Loucy (cell line): ENCODE results near the gene EML2.
A peak's percentile ranks its signal among the peaks of the same experiment; 100 is the strongest.

ENCODE experiments used
- H2AFZ ChIP-seq: fragments of 200-600 bp; sonication (generic); 2 replicates; pipeline ENCODE4 v1.6.0; 2016; ENCODE audit warnings: antibody characterized with exemption, mild to moderate bottlenecking, low read length, moderate library complexity
- H3F3A ChIP-seq: fragments of 200-600 bp; 2 replicates; pipeline ENCODE4 v1.6.0; 2016; ENCODE audit warnings: antibody characterized with exemption, low read depth, mild to moderate bottlenecking
- H3K27me3 ChIP-seq: fragments of 200-600 bp; sonication (generic); 2 replicates; pipeline ENCODE4 v1.6.1; 2014; ENCODE audit warnings: low read length, mild to moderate bottlenecking; ENCODE audit not compliant: insufficient read depth, poor library complexity, severe bottlenecking
- H3K36me3 ChIP-seq: fragments of 200-600 bp; sonication (generic); 2 replicates; pipeline ENCODE4 v1.6.1; 2016; ENCODE audit warnings: low read length; ENCODE audit not compliant: insufficient read depth
- H3K4me1 ChIP-seq: fragments of 200-600 bp; sonication (generic); 2 replicates; pipeline ENCODE4 v1.5.1; 2014; ENCODE audit warnings: low read length, mild to moderate bottlenecking; ENCODE audit not compliant: insufficient read depth, poor library complexity, severe bottlenecking
- H3K4me2 ChIP-seq: fragments of 200-600 bp; sonication (generic); 2 replicates; pipeline ENCODE4 v1.6.0; 2014; ENCODE audit warnings: antibody characterized with exemption, low read length, low read depth, mild to moderate bottlenecking; ENCODE audit not compliant: poor library complexity, severe bottlenecking
- H3K4me3 ChIP-seq: fragments of 200-600 bp; sonication (generic); 2 replicates; pipeline ENCODE4 v1.5.1; 2014; ENCODE audit warnings: low read length, mild to moderate bottlenecking, mixed read lengths; ENCODE audit not compliant: poor library complexity, severe bottlenecking
- H3K79me2 ChIP-seq: fragments of 200-600 bp; sonication (generic); 2 replicates; pipeline ENCODE4 v1.6.1; 2014; ENCODE audit warnings: low read length; ENCODE audit not compliant: insufficient read depth
- H3K9ac ChIP-seq: fragments of 200-600 bp; sonication (generic); 2 replicates; pipeline ENCODE4 v1.6.0; 2014; ENCODE audit warnings: mild to moderate bottlenecking, low read depth, low read length, moderate library complexity; ENCODE audit not compliant: poor library complexity, severe bottlenecking
- H3K9me2 ChIP-seq: fragments of 200-600 bp; sonication (generic); replicated peaks from 2 replicates; pipeline ENCODE4 v1.6.1; 2016; ENCODE audit warnings: low read depth, low read length, mixed read lengths
- H3K9me3 ChIP-seq: fragments of 200-600 bp; sonication (generic); 2 replicates; pipeline ENCODE4 v1.6.1; 2014; ENCODE audit warnings: mild to moderate bottlenecking, antibody characterized with exemption, low read length, low read depth; ENCODE audit not compliant: insufficient read depth
- H4K20me1 ChIP-seq: fragments of 200-600 bp; sonication (generic); 2 replicates; pipeline ENCODE4 v1.6.0; 2014; ENCODE audit warnings: antibody characterized with exemption, low read length, mild to moderate bottlenecking; ENCODE audit not compliant: insufficient read depth, poor library complexity, severe bottlenecking
- CTCF ChIP-seq: fragments of 200-600 bp; sonication (generic); conservative IDR thresholded peaks from 2 replicates; pipeline ENCODE4 v1.5.1; 2014; ENCODE audit warnings: mild to moderate bottlenecking, antibody characterized with exemption, low read length
- EZH2phosphoT487 ChIP-seq: fragments of 200-600 bp; IDR thresholded peaks from 2 replicates; pipeline ENCODE4 v1.6.1; 2018; ENCODE audit warnings: antibody characterized with exemption, mild to moderate bottlenecking, moderate library complexity, borderline replicate concordance

The EML2 gene

DNA sequence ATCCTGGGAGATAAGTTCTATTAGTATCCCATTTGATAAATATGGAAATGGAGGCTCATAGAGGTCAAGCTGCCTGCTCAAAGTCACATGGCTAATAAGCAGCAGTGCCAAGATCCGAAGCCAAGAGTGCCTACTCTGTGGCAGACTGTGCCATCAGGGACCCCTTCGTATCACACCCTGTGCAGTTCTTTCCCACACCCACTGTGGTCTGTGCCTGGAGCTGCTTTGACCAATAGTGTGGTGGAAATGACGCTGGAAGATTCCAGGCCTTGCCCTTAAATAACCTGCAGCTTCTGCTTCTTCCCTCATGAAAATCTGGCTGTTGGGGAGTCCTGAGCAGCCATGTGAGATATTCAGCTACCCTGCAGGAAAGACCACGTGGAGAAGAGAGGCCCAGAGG lies 64.7 kb downstream of the EML2 start:
- Histone ChIP-seq H2AFZ (no peak overlapping the region), H3K9me2 (no peaks in the 10 kb centered on the region), H3K36me3 (no peaks in the 10 kb centered on the region), H3K4me3 (no peak overlapping the region), H3K9me3 (no peaks in the 10 kb centered on the region), H3K4me1 (no peaks in the 10 kb centered on the region), H3K4me2 (no peak overlapping the region), H3F3A (no peaks in the 10 kb centered on the region), H3K27me3 (no peaks in the 10 kb centered on the region), H4K20me1 (peaks cover 4% of the 10 kb centered on the region), H3K79me2 (peaks cover 25% of the 10 kb centered on the region; the same call in 1 of the 2 replicates), H3K9ac (no peak overlapping the region)
- TF ChIP-seq EZH2phosphoT487 (no peak), CTCF (no peak)

- no peak overlapping the region for H3K4me3 ChIP-seq
- no peak overlapping the region for H3K9ac ChIP-seq
- H3F3A ChIP-seq, result no peaks in the 10 kb centered on the region
- H3K4me1 ChIP-seq, result no peaks in the 10 kb centered on the region
- no peak for TF ChIP-seq EZH2phosphoT487
- TF ChIP-seq CTCF, result no peak
- H2AFZ ChIP-seq, result no peak overlapping the region
- no peaks in the 10 kb centered on the region for H3K9me3 ChIP-seq
- peaks cover 26% of the 10 kb centered on the region; the same call in 1 of the 2 replicates for H3K79me2 ChIP-seq
- H3K36me3 ChIP-seq, result no peaks in the 10 kb centered on the region
- H4K20me1 ChIP-seq, result peaks cover 8% of the 10 kb centered on the region
- no peak overlapping the region for H3K4me2 ChIP-seq
- no peaks in the 10 kb centered on the region for H3K9me2 ChIP-seq
- H3K27me3 ChIP-seq, result no peaks in the 10 kb centered on the region
Observed at GRCh38 chr19:45571457-45572220, 67.6 kb downstream of the EML2 start.

GRCh38 chr19:45569619-45570421 lies 69.4 kb downstream of the EML2 start:
- no peak overlapping the region for H3K4me3 ChIP-seq
- H3K79me2 ChIP-seq, result peaks cover 14% of the 10 kb centered on the region; the same call in 1 of the 2 replicates

More at GRCh38 chr19:45569619-45570421, 69.4 kb downstream of the EML2 start:
- TF ChIP-seq CTCF (peak; percentile 89), EZH2phosphoT487 (no peak)
- Histone ChIP-seq H3K4me1 (no peaks in the 10 kb centered on the region), H2AFZ (no peak overlapping the region), H3K36me3 (no peaks in the 10 kb centered on the region), H3K9me3 (no peaks in the 10 kb centered on the region), H3F3A (no peaks in the 10 kb centered on the region), H3K4me2 (no peak overlapping the region), H3K9me2 (no peaks in the 10 kb centered on the region), H3K27me3 (no peaks in the 10 kb centered on the region), H3K9ac (no peak overlapping the region), H4K20me1 (peaks cover 8% of the 10 kb centered on the region)
